SK-N-SH (cell line): ENCODE data around the gene SIL1.

Experiments used
- NFIC ChIP-seq: IDR thresholded peaks from 2 replicates; pipeline ENCODE4 v1.4.0; 2012; ENCODE audit warnings: borderline replicate concordance
- RAD21 ChIP-seq: IDR thresholded peaks from 2 replicates; pipeline ENCODE4 v1.6.1; 2012; ENCODE audit warnings: mild to moderate bottlenecking, low read length
- SIN3A ChIP-seq: IDR thresholded peaks from 2 replicates; pipeline ENCODE4 v1.6.1; 2012; ENCODE audit warnings: low read depth, mild to moderate bottlenecking, low read length, moderate library complexity, borderline replicate concordance
- TEAD4 ChIP-seq: IDR thresholded peaks from 2 replicates; pipeline ENCODE4 v1.4.0; 2012; ENCODE audit warnings: mild to moderate bottlenecking, borderline replicate concordance; ENCODE audit not compliant: insufficient read depth
- YY1 ChIP-seq: IDR thresholded peaks from 2 replicates; pipeline ENCODE4 v1.4.0; 2012; ENCODE audit warnings: low read depth, mild to moderate bottlenecking
- ZBTB33 ChIP-seq: IDR thresholded peaks from 2 replicates; pipeline ENCODE4 v1.4.0; 2012; ENCODE audit warnings: low read depth, borderline replicate concordance
- TF ChIP-seq, protein P1 (sequence below): fragments of 200-600 bp; sonication (generic); IDR thresholded peaks from 2 replicates; pipeline ENCODE4 v1.6.1; 2017; ENCODE audit warnings: antibody characterized with exemption, mild to moderate bottlenecking, moderate library complexity

DNA sequence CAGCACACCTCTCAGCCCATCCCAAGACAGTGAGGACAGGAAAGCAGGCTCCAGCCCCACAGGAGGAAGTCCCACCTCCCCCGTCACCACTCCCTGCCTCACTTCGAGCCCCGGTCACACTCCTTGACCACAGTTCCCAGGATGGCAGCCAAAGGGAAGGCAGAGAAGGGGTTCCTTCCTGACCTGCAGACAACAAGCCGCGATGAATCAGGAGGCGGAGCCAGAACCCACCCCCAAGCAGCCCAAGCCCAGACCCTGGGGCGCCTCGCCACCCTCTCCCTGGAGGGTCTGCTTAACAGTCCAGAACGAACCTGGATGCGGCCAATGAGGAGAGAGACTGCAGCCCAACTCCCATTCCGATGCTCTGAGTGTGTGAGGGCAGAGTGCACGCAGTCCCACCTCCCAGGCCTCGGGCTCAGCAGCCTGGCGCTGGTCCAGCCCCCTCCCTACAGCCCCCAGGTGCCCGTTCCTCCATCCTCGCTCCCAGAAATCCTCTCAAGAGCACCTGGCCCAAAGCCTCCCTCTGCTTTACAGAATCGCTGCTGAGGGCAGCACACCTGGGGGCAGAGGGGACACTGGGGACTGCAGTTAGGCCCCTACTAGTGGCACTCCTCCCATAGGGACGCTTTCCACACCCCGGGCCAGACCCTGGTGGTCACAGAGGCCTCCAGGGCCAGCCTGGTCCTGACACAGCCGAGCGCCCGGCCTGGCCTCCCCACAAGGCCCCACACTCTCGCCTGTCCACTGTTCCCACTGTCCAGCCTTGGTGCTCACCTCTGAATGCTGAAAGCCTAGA, 253.4 kb downstream of the SIL1 start:
- TF ChIP-seq, protein P1, sequence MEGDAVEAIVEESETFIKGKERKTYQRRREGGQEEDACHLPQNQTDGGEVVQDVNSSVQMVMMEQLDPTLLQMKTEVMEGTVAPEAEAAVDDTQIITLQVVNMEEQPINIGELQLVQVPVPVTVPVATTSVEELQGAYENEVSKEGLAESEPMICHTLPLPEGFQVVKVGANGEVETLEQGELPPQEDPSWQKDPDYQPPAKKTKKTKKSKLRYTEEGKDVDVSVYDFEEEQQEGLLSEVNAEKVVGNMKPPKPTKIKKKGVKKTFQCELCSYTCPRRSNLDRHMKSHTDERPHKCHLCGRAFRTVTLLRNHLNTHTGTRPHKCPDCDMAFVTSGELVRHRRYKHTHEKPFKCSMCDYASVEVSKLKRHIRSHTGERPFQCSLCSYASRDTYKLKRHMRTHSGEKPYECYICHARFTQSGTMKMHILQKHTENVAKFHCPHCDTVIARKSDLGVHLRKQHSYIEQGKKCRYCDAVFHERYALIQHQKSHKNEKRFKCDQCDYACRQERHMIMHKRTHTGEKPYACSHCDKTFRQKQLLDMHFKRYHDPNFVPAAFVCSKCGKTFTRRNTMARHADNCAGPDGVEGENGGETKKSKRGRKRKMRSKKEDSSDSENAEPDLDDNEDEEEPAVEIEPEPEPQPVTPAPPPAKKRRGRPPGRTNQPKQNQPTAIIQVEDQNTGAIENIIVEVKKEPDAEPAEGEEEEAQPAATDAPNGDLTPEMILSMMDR, result no peak
- TF ChIP-seq RAD21 (no peak), YY1 (no peak), TEAD4 (no peak), ZBTB33 (no peak), NFIC (no peak), SIN3A (no peak)
